Natural killer cell (primary cell): Measurements from ENCODE around the gene CCDC85C. TPM values are rescaled to one million over a fixed set of nuclear protein-coding genes. Genes with fewer than 3 reads are reported as not detected.

Experiments used
- ATAC-seq, 3 donors: fragments of 150-1000 bp in 2 of 3; fragments of 200-7000 bp in 1 of 3; cut with Tn5 transposase; 1 replicate in 1 of 3; 2 replicates in 2 of 3; pipeline ENCODE4 v1.10.0; 2021; ENCODE audit warnings: mild to moderate bottlenecking in 2 of 3, moderate library complexity in 2 of 3
- DNase-seq, 2 donors: peaks; one replicate each; pipeline versions ENCODE4 v3.0.0 to v3.0.0-alpha.2; 2013 to 2021; ENCODE audit warnings: mixed read lengths in 1 of 2
- H3K27ac ChIP-seq: one replicate; pipeline ENCODE4 v1.5.1; 2013; ENCODE audit warnings: mild to moderate bottlenecking, low read length
- H3K27me3 ChIP-seq: one replicate; pipeline ENCODE4 v1.6.1; 2013; ENCODE audit warnings: low read length; ENCODE audit not compliant: control insufficient read depth, insufficient read depth
- H3K36me3 ChIP-seq: one replicate; pipeline ENCODE4 v1.6.1; 2013; ENCODE audit warnings: low read length; ENCODE audit not compliant: control insufficient read depth, insufficient read depth
- H3K4me1 ChIP-seq: one replicate; pipeline ENCODE4 v1.6.1; 2013; ENCODE audit warnings: low read length; ENCODE audit not compliant: control insufficient read depth, insufficient read depth
- H3K4me3 ChIP-seq: one replicate; pipeline ENCODE4 v1.5.1; 2013; ENCODE audit warnings: low read length
- H3K9me3 ChIP-seq: one replicate; pipeline ENCODE4 v1.6.1; 2013; ENCODE audit warnings: low read length; ENCODE audit not compliant: control insufficient read depth, insufficient read depth
- H3K27ac Mint-ChIP-seq, 2 donors: one replicate each; pipeline ENCODE4 v1.8.0; 2022; ENCODE audit warnings: mild to moderate bottlenecking in 2 of 2, mixed read lengths in 2 of 2, moderate library complexity in 1 of 2
- H3K27me3 Mint-ChIP-seq, 2 donors: one replicate each; pipeline ENCODE4 v1.8.0; 2022; ENCODE audit warnings: low read depth in 2 of 2, mixed read lengths in 2 of 2
- H3K36me3 Mint-ChIP-seq: one replicate; pipeline ENCODE4 v1.8.0; 2022; ENCODE audit warnings: mixed read lengths
- H3K4me1 Mint-ChIP-seq, 2 donors: one replicate each; pipeline ENCODE4 v1.8.0; 2022; ENCODE audit warnings: mixed read lengths in 2 of 2
- H3K4me3 Mint-ChIP-seq: one replicate; pipeline ENCODE4 v1.8.0; 2022; ENCODE audit warnings: mild to moderate bottlenecking, moderate library complexity, mixed read lengths
- H3K9me3 Mint-ChIP-seq, 2 donors: one replicate each; pipeline ENCODE4 v1.8.0; 2022; ENCODE audit warnings: mixed read lengths in 2 of 2
- CTCF ChIP-seq: fragments of 200-600 bp; IDR thresholded peaks from one replicate; pipeline ENCODE4 v1.8.0; 2022; ENCODE audit warnings: antibody characterized with exemption
- WGBS: methylation state at CpG from one replicate; pipeline ENCODE4 v1.1.7; 2013; ENCODE audit warnings: missing lambda C conversion rate; ENCODE audit not compliant: insufficient coverage; 5-methylcytosine and 5-hydroxymethylcytosine counted together
- intact Hi-C: fragments of 100-400 bp; cut with micrococcal nuclease; formaldehyde crosslinking; loops from one replicate; pipeline ENCODE4 v1.14.2; 2022
- total RNA-seq, 4 donors: library from RNA; stranded (reverse); fragments of 120-200 nt in 1 of 4; gene quantifications; one replicate each; pipeline versions ENCODE4 v1.2.3 to v1.2.4, GENCODE V29; 2013 to 2022

The CCDC85C gene
- total RNA-seq, 3 donors from 2014 or later (not counting 1 experiment from before 2014, with no cell fraction given): 0.73 to 4.3 (median 2.8) TPM

DNA sequence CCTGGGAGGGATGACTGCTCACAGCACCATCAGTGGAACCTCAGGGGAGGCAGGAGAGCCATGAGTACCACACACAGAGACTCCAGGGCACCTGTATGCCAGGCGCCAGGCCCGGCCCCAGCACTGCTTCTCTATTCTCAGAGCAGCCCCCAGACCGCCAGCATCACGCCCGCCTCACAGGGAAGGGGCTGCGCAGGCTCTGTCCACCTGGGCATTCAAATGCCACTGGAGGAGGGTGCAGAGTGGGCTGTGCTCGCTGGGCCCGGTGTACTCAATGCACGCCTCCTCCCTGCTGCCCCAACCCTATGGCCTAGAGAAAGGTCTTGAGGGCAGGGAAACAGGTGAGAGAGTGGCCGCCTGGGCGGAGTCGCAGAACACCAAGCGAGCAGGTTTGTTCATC, 43.6 kb downstream of the CCDC85C start:
- no peak overlapping the region for H3K27ac ChIP-seq
- Mint-ChIP-seq H3K36me3 (no peaks in the 10 kb centered on the region), H3K27me3 (peaks cover 0 to 10% of the 10 kb centered on the region in 2 donors), H3K4me1 (no peaks in the 10 kb centered on the region), H3K27ac (no peak overlapping the region), H3K9me3 (no peaks in the 10 kb centered on the region), H3K4me3 (no peak overlapping the region)
- no peaks in the 10 kb centered on the region for H3K4me1 ChIP-seq
- no peak for TF ChIP-seq CTCF
- WGBS: 95% methylated on average over 13 of the region's 13 CpGs
- no peaks in the 10 kb centered on the region for H3K27me3 ChIP-seq
- ATAC-seq (no peak), DNase-seq (no peak)
- no peaks in the 10 kb centered on the region for H3K9me3 ChIP-seq
- intact Hi-C loops: no loop called here
- no peak overlapping the region for H3K4me3 ChIP-seq
- no peaks in the 10 kb centered on the region for H3K36me3 ChIP-seq

- intact Hi-C loops: no loop called here
- 90% methylated on average over 16 of the region's 16 CpGs for WGBS
- peaks cover 0 to 10% of the 10 kb centered on the region in 2 donors for H3K27me3 Mint-ChIP-seq
Observed at GRCh38 chr14:99559286-99559990, 44.6 kb downstream of the CCDC85C start.

DNA sequence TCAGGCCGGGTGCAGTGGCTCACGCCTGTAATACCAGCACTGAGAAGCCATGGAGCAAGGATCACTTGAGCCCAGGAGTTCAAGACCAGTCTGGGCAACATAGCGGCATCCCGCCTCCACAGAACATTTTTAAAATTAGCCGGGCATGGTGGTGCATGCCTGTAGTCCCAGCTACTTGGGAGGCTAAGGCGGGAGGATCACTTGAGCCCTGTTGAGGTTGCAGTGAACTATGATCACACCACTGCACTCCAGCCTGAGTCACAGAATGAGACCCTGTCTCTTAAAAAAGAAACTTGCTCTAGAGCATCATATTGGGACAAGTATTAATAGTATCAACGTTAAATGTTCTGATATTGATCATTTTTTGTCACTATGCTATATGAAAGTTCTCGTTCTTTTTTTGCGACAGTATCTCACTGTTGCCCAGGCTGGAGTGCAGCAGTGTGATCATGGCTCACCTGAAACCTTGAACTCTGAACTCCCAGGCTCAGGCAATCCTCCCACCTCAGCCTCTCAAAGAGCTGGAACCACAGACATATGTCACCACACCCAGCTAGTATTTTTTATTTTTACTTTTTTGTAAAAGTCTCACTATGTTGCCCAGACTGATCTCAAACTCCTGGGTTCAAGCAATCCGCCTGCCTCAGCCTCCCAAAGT, 47.7 kb downstream of the CCDC85C start:
- intact Hi-C loops: no loop called here
- ATAC-seq: no peak
- Mint-ChIP-seq H3K4me3 (no peak overlapping the region), H3K27me3 (no peaks in the 10 kb centered on the region), H3K9me3 (no peaks in the 10 kb centered on the region), H3K27ac (no peak overlapping the region), H3K36me3 (no peaks in the 10 kb centered on the region), H3K4me1 (no peaks in the 10 kb centered on the region)
- Histone ChIP-seq H3K9me3 (no peaks in the 10 kb centered on the region), H3K36me3 (no peaks in the 10 kb centered on the region), H3K27ac (no peak overlapping the region), H3K4me3 (no peak overlapping the region), H3K27me3 (no peaks in the 10 kb centered on the region), H3K4me1 (no peaks in the 10 kb centered on the region)
- TF ChIP-seq CTCF: no peak
- WGBS: 95% methylated on average over 10 of the region's 10 CpGs
- DNase-seq: no peak

More at GRCh38 chr14:99559286-99559990, 44.6 kb downstream of the CCDC85C start:
- Histone ChIP-seq H3K36me3 (no peaks in the 10 kb centered on the region), H3K27me3 (no peaks in the 10 kb centered on the region), H3K27ac (no peak overlapping the region), H3K4me1 (no peaks in the 10 kb centered on the region), H3K4me3 (no peak overlapping the region), H3K9me3 (no peaks in the 10 kb centered on the region)
- Mint-ChIP-seq H3K9me3 (no peaks in the 10 kb centered on the region), H3K27ac (no peak overlapping the region), H3K4me3 (no peak overlapping the region), H3K4me1 (no peaks in the 10 kb centered on the region), H3K36me3 (no peaks in the 10 kb centered on the region)
- DNase-seq (no peak), ATAC-seq (no peak)
- no peak for TF ChIP-seq CTCF
